HG03432 (cell line): Measurements from ENCODE around the gene TRIM15.
A peak's percentile ranks its signal among the peaks of the same experiment; 100 is the strongest.
"Not testable (repeated sequence)": the region's sequence is repeated elsewhere in the genome, so short reads cannot be mapped to it uniquely, and the experiment has no call there.

ENCODE experiments used
- ATAC-seq: cut with Tn5 transposase; IDR thresholded peaks from one replicate; pipeline ENCODE4 v1.9.1; 2021; ENCODE audit warnings: mild to moderate bottlenecking, moderate library complexity; ENCODE audit not compliant: unreplicated experiment

The TRIM15 gene

GRCh38 chr6:30195951-30196350 lies 32.6 kb downstream of the TRIM15 start:
- ATAC-seq, result no peak

GRCh38 chr6:30196376-30196775 lies 33.0 kb downstream of the TRIM15 start:
- ATAC-seq, result no peak

- ATAC-seq, result no peak
Observed at GRCh38 chr6:30198166-30199084, 35.1 kb downstream of the TRIM15 start.

GRCh38 chr6:30200551-30201281 lies 37.4 kb downstream of the TRIM15 start:
- peak; percentile 69 for ATAC-seq

GRCh38 chr6:30202366-30202765 lies 39.0 kb downstream of the TRIM15 start:
- ATAC-seq, result no peak

- ATAC-seq, result no peak
Observed at GRCh38 chr6:30204116-30204515, 40.8 kb downstream of the TRIM15 start.

- ATAC-seq, result no peak
Observed at GRCh38 chr6:30206152-30206551, 42.8 kb downstream of the TRIM15 start.

- no peak for ATAC-seq
Observed at GRCh38 chr6:30206799-30207618, 43.7 kb downstream of the TRIM15 start.

- no peak for ATAC-seq
Observed at GRCh38 chr6:30207619-30208295, 44.4 kb downstream of the TRIM15 start.

- no peak for ATAC-seq
Observed at GRCh38 chr6:30211306-30211705, 48.0 kb downstream of the TRIM15 start.

GRCh38 chr6:30211899-30212298 lies 48.6 kb downstream of the TRIM15 start:
- ATAC-seq, result no peak

GRCh38 chr6:30212865-30213666 lies 49.7 kb downstream of the TRIM15 start, which contains the start of gene TRIM26:
TRIM26 (minus strand) TSS chr6:30213406; CDS start chr6:30199103, 14,303 bp downstream.
- peak; percentile 77 for ATAC-seq

GRCh38 chr6:30213667-30213956 lies 50.3 kb downstream of the TRIM15 start:
- ATAC-seq, result no peak

GRCh38 chr6:30213957-30214656 lies 50.8 kb downstream of the TRIM15 start:
- ATAC-seq, result peak; percentile 66

GRCh38 chr6:30214657-30214982 lies 51.3 kb downstream of the TRIM15 start:
- ATAC-seq, result no peak

- no peak for ATAC-seq
Observed at GRCh38 chr6:30216096-30216495, 52.8 kb downstream of the TRIM15 start.

- no peak for ATAC-seq
Observed at GRCh38 chr6:30219244-30219643, 55.9 kb downstream of the TRIM15 start.

- not testable (repeated sequence) for ATAC-seq
Observed at GRCh38 chr6:30221395-30221794, 58.0 kb downstream of the TRIM15 start.

GRCh38 chr6:30221956-30222355 lies 58.6 kb downstream of the TRIM15 start:
- ATAC-seq, result not testable (repeated sequence)
